Stomach (tissue), 4 donors: ENCODE data around the gene TUBAL3.

Experiments
- EP300 ChIP-seq: sonication (generic); formaldehyde crosslinking; IDR thresholded peaks from one replicate; pipeline ENCODE4 v1.6.1; 2017; ENCODE audit warnings: antibody characterized with exemption
- POLR2A ChIP-seq, 4 donors: fragments of 450-650 bp; IDR thresholded peaks; one replicate each; pipeline ENCODE4 v1.6.1; 2016; ENCODE audit warnings: antibody characterized with exemption in 4 of 4, control low read depth in 2 of 4, mild to moderate bottlenecking in 1 of 4, moderate library complexity in 1 of 4
- POLR2AphosphoS5 ChIP-seq, 3 donors: sonication (generic); formaldehyde crosslinking; IDR thresholded peaks; one replicate each; pipeline ENCODE4 v1.6.1; 2016; ENCODE audit warnings: antibody characterized with exemption in 3 of 3
- TF ChIP-seq, protein P1 (sequence below), 7 experiments: fragments of 450-650 bp in 4 of 7; fragments of 200-600 bp in 3 of 7; sonication (generic) in 3 of 7; IDR thresholded peaks; one replicate each; pipeline ENCODE4 v1.5.1; 2016 to 2019; ENCODE audit warnings: antibody characterized with exemption in 7 of 7, control low read depth in 2 of 7, mild to moderate bottlenecking in 1 of 7

- TF ChIP-seq POLR2A (IDR thresholded peaks at IDR 0.05) (no peak), EP300 (no peak), POLR2AphosphoS5 (IDR thresholded peaks at IDR 0.05) (no peak)
- TF ChIP-seq, protein P1, sequence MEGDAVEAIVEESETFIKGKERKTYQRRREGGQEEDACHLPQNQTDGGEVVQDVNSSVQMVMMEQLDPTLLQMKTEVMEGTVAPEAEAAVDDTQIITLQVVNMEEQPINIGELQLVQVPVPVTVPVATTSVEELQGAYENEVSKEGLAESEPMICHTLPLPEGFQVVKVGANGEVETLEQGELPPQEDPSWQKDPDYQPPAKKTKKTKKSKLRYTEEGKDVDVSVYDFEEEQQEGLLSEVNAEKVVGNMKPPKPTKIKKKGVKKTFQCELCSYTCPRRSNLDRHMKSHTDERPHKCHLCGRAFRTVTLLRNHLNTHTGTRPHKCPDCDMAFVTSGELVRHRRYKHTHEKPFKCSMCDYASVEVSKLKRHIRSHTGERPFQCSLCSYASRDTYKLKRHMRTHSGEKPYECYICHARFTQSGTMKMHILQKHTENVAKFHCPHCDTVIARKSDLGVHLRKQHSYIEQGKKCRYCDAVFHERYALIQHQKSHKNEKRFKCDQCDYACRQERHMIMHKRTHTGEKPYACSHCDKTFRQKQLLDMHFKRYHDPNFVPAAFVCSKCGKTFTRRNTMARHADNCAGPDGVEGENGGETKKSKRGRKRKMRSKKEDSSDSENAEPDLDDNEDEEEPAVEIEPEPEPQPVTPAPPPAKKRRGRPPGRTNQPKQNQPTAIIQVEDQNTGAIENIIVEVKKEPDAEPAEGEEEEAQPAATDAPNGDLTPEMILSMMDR (IDR thresholded peaks at IDR 0.05): no peak
Observed at GRCh38 chr10:5385224-5385623, 19.4 kb downstream of the TUBAL3 start.
